Spleen (tissue), 7 donors: ENCODE data around the gene FTO.

ENCODE experiments used
- POLR2AphosphoS5 ChIP-seq, 3 donors: sonication (generic); formaldehyde crosslinking; IDR thresholded peaks; one replicate each; pipeline ENCODE4 v1.5.1; 2017; ENCODE audit warnings: antibody characterized with exemption in 3 of 3
- TF ChIP-seq, protein P1 (sequence below), 11 experiments: fragments of 200-600 bp in 7 of 11; fragments of 450-650 bp in 4 of 11; sonication (generic) in 4 of 11; IDR thresholded peaks in 8 of 11; conservative IDR thresholded peaks in 3 of 11; 1 replicate in 7 of 11; 2 replicates in 4 of 11; pipeline versions ENCODE4 v1.4.0 to v1.8.0; 2016 to 2021; ENCODE audit warnings: antibody characterized with exemption in 11 of 11, inconsistent platforms in 4 of 11, mild to moderate bottlenecking in 1 of 11
- donor health status: DM: no; HTN: no; CAD: no; lungs with moderate emphysema.
- donor health status: DM: no; HTN: no; CAD: no.
- donor health status: DM: no; HTN: no; CAD: no.

DNA sequence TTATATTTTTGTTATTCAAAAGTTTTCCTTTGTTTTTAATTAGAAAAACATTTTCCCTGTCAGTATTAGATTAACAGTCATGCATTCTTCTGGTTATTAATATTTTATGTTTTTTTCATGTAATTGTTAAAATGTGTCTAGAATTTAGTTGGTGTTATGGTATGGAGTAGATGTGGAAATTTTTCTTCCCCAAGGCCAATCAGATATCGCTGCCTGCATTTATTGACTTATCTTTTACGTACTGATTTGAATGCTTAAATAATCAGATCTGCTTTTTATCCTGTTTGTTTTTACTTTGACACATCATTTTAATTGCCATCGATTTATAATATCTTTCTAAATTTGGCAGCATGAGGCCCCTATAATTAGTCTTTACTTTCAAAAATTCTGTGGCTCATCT, 13.6 kb downstream of the FTO start:
- no peak for TF ChIP-seq POLR2AphosphoS5 (IDR thresholded peaks at IDR 0.05)
- TF ChIP-seq, protein P1, sequence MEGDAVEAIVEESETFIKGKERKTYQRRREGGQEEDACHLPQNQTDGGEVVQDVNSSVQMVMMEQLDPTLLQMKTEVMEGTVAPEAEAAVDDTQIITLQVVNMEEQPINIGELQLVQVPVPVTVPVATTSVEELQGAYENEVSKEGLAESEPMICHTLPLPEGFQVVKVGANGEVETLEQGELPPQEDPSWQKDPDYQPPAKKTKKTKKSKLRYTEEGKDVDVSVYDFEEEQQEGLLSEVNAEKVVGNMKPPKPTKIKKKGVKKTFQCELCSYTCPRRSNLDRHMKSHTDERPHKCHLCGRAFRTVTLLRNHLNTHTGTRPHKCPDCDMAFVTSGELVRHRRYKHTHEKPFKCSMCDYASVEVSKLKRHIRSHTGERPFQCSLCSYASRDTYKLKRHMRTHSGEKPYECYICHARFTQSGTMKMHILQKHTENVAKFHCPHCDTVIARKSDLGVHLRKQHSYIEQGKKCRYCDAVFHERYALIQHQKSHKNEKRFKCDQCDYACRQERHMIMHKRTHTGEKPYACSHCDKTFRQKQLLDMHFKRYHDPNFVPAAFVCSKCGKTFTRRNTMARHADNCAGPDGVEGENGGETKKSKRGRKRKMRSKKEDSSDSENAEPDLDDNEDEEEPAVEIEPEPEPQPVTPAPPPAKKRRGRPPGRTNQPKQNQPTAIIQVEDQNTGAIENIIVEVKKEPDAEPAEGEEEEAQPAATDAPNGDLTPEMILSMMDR (IDR thresholded peaks at IDR 0.05 in 8 of 11, conservative IDR thresholded peaks at IDR 0.05 in 3 of 11) = no peak
